Glomerular visceral epithelial cell (primary cell): ENCODE results near the gene CDK15.

ENCODE experiments used
- DNase-seq: peaks from one replicate; pipeline ENCODE4 v3.0.0-alpha.2; 2016; ENCODE audit errors: extremely low spot score

CDK15 gene

DNA sequence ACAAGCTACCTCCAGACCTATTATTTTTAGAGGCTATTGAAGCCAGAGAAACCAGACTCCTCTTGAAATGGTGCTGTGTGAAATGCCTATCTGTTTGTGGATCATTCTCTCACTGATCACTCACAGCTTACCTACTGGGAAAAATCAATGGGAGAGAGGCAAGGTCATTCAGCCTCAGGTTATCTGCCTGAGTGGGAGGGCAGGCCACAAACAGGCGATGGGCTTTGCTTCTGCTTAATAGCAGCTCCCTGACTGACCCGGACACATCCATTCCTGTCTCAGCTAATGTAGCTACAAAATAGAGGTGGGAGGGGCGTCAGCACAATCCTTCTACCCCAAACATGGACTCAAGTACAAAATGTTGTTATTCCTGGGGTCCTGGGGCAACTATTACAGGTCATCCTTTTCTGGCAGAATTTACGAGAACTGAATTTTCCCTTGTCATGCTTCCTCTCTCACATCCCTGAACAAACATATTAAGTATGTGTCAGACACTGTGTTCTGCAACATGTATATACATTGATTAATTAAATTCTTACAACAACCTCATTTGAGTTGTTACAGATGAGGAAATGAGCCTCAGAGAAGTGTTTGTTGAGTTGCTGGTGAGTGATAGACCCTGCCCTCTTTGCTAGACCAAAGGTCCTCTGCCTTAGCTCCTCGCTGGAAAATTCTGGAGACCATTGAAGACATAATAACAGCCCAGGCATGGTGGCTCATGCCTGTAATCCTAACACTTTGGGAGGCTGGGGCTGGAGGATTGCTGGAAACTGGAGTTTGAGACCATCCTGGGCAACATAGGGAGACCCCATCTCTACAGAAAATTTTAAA is 60.5 kb downstream of the CDK15 start:
- no peak for DNase-seq

DNA sequence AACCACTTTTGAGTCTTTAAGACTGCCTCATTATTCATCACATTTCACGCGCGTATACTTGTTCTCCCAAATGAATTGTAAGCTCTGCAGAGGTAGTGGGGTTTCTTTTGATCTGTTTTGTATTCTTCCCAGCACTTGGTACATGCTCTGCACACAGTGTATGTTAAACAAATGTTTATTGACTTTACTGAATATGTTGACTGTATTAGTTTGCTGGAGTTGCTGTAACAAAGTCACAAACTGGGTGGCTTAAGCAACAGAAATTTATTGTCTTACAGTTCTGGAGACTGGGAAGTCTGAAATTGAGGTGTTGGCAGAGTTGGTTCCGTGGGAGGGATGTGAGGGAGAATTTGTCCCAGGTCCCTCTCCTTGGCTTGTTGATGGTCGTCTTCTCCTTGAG is 65.1 kb downstream of the CDK15 start:
- DNase-seq = no peak

- no peak for DNase-seq
Observed at GRCh38 chr2:201872591-201872990, 66.3 kb downstream of the CDK15 start.

DNA sequence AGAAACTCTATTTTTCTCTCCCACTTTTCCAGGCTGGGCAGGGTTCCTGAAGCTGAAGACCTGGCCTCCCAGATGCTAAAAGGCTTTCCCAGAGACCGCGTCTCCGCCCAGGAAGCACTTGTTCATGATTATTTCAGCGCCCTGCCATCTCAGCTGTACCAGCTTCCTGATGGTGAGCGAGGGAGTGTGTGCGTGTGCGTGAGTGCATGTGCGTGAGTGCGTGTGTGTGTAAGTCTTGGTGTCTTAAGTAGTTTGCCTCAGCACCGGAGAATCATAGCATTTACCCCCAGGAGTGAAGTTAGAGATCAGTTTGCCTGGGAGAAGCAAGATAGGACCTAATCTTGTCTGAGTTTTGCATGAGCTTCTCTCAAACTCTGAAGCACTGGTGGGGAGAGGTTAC is 73.7 kb downstream of the CDK15 start:
- DNase-seq = no peak

- DNase-seq = peak; percentile 72
Observed at GRCh38 chr2:201880579-201880978, 74.2 kb downstream of the CDK15 start.

DNA sequence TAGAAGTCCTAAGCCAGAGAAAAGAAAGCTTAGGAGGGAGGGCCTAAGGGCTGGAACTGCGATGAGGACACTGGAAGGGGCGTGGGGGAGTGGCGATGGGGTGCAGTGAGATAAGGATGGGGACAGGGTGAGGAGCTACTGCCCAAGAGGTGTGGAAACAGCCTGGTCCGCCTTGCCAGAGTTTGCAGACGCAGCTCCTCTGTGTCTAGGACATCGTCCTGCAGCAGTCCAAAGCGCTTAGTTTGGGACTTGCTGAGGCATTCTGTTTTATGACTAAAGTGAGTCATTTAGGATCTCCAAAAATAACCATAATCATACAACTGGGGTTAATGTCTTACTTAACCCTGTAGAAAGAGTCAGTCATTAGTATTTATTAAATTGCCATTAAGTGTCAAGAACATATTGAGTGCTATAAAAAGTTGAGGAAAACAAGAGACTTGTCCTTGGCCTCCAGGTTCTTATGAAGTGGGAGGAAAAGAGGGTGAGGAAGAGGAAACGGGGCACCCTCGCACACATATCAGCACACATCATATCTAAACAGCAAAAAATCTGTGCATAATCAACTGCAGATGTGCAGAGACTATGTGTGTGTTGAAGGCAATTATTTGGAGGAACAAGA is 74.8 kb downstream of the CDK15 start:
- no peak for DNase-seq

DNA sequence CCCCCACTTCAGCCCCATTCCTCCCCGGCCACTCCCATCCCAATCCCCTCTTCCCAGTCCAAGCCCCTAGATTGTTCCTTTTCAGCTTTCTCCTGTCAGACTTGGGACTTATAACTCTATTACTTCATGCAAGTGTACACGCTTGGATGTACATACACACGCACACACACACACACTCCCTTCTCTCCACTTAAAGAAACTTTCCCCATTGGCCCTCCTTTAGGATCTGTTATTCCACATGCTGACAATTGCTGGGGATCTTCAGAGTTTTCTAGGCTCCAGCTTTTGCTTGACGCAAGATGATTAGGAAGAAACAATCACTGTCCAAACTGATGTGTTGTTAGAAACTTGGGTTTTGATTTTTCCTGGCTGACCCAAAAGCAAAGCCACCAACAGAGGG is 75.4 kb downstream of the CDK15 start:
- DNase-seq = no peak

DNA sequence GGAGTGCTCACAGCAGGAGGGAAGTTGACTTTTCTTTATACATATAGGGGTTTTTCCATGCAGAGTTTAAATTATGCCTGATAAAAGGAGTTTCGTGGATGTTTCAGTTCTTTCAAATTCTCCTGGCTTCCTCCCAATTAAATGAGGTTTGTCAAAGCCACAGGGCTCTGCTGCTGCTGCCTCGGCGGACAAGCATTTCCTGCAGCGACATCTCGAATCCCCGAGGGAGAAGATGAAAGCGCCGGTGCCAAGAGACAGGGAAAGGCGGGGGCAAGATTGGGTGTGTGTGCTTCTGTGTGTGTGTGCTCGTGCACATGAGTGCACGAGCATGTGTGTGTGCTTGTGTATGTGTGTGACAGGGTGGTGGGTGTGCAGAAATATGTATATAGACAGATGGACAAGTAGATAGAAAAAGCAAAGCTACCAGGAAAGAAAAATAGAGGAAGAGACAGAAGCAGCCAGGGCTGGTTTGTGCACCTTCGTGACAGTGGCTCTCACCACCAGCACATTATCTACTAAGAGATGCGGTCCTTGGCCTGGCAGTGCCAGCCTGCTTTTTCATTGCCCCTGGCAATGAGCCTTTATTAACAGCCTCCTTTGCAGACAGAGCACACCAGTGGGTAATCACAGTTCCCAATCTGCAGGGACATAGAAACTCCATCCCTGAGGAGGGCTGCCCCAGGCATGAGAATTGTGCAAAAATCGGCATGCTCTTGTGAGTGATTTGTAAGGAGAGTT is 76.2 kb downstream of the CDK15 start:
- DNase-seq = peak; percentile 59

GRCh38 chr2:201883606-201884369 is 77.5 kb downstream of the CDK15 start:
- peak; percentile 23 for DNase-seq

GRCh38 chr2:201886504-201886903 is 80.2 kb downstream of the CDK15 start:
- no peak for DNase-seq

DNA sequence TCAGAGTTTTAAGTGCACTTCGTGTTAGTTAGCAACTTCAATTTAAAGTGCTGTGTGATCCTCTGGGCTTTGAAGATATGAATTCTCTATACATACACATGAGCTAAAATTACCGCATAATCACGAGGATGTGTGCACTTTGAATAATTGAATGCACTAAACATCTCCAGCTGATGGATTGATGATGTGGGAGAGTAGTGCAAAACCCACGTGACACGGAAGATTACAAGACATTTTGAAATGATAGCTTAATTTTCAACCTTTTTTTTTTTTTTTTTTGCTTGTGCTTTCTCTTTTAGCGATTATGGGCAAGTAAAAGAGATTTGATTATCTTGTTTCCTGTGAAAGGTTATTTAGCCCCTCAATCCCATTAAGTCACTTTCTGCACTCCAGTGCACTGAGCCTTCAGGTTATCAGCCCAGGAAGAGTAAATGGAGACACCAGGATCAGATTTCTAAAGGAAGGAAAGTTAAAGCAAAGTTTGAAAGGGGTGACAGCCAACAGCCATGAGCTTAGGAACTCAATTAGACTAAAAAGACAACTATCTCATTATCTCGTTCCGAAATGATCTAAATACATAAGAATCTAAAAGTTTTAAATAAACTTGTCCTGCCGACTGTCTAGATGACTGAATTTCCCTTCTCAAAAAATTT is 81.6 kb downstream of the CDK15 start:
- no peak for DNase-seq

- no peak for DNase-seq
Observed at GRCh38 chr2:201888426-201888800, 82.1 kb downstream of the CDK15 start.

DNA sequence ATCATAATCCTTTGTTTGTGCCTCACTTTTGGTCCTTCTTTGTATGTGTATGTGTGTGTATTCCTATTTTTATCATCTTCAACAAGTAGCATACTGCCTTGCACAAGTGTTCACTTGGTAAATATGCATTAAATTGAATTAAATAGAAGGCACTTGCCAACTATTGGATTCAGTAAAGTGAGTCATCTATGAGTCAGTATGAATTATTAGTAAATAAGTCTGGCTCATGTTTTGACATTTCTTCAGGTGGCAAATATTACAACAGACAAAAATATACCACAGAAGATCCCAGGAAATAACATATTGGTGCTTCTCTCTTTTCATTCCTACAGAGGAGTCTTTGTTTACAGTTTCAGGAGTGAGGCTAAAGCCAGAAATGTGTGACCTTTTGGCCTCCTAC is 84.1 kb downstream of the CDK15 start:
- DNase-seq = no peak

DNA sequence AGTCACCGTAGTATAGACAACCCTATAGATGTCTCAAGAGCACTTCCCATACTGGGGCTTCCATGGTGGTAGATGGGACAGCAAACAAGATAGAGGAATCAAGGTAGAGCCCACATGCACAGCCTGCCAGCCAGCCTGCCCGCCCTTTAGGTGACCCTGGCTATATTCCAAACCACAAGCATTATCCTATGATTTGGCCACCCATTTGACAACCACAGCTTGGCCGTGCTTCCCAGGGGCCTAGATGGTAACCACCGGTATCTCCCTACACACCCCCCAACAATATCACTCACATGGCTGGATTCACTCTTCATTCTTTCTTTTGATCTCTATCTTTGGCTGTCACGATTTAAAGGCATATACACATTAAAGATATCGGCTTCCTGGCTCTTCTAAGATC is 85.3 kb downstream of the CDK15 start:
- DNase-seq = peak; percentile 78

GRCh38 chr2:201892516-201892915 is 86.2 kb downstream of the CDK15 start:
- no peak for DNase-seq

DNA sequence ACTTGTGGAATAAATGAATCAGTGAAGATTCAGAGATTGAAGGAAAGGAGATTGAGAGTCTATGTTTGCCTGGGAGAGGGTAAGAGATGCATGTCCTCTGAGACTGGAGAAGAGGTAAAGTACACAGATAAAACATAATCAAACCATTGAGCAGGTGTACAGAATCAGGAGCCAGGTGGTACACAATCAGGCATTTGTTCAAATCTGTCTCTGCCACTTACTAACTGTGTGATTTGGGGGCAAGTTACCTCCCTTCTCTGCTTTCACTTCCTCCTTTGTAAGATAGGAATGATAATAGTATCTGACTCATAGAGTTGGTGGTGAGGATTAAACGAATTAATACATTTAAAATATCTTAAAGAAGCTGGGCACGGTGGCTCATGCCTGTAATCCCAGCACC is 94.0 kb downstream of the CDK15 start:
- DNase-seq = no peak

DNA sequence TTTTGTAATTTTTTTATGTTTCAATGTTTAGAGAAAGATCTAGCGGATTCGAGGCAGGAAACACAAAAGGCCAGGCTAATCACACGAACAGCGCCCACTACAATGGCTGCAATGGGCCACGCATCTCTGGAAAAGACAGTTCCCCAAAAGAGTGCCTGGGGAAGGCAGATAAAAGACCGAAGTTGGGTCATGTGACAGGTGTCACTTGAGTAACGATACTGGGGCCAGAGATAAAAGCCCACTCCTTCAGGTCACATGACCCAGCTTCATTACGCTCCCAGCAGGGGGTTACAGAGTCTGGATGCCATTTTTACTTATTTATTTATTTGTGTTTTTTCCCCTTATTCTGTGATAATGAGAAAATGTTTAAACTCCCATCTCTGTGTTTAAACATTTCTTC is 95.4 kb downstream of the CDK15 start:
- DNase-seq = no peak

DNA sequence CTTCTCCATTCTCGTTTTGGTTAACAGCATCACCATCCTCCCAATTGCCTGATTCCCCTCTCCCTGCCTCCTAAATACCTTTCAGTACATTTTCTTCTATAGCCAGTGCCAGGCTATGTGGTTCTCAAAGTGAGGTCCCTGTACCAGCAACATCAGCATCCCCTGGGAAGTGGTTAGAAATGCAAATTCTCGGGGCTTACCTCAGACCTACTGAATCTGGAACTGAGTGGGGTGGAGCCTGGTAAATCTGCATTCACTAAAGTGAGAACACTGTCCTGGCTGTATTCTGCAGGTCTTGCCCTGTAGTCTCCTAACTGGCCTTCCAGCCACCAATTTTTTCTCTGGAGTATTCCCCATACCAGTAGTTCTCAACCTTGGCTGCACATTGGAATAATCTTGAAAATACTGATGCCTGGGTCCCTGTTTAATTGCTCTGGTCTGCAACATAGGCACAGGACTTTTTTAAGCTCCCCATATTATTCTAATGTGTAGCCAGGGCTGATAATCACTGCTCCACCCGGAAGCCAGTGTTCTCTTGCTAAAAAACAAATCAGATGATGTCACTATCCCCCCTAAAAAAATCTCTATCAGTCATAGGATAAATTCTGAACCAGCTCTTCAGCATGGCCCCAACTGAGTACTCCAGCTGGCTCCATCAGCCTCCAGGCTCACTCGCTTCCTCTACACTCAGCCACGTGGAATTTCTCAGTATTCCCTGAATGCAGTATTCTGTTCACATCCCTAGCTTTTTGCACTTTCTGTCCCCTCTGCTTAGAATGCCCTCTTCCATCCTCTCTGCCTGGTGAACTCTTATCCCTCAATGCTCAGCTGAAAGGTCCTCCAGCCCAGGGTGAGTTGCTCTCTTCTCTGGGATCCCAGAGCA is 98.4 kb downstream of the CDK15 start:
- DNase-seq = no peak

- no peak for DNase-seq
Observed at GRCh38 chr2:201906777-201907562, 100.6 kb downstream of the CDK15 start.

- DNase-seq = no peak
Observed at GRCh38 chr2:201907563-201907881, 101.2 kb downstream of the CDK15 start.
